H1 (cell line): Measurements from ENCODE around the gene ARRDC1. TPM values are rescaled to one million over a fixed set of nuclear protein-coding genes. Genes with fewer than 3 reads are reported as not detected.

ENCODE experiments used
- ATF2 ChIP-seq: IDR thresholded peaks from 2 replicates; pipeline ENCODE4 v1.6.1; 2012; ENCODE audit warnings: low read length, inconsistent platforms
- BRCA1 ChIP-seq: IDR thresholded peaks from 2 replicates; pipeline ENCODE4 v1.6.1; 2012; ENCODE audit warnings: low read depth, low read length, improper control_type of control experiment
- CBX8 ChIP-seq: fragments of 300-800, 300-1000 bp; sonication (generic); IDR thresholded peaks from 2 replicates; pipeline ENCODE4 v1.7.1; 2016; ENCODE audit warnings: low read depth, low read length, borderline replicate concordance
- CHD1 ChIP-seq: IDR thresholded peaks from 2 replicates; pipeline ENCODE4 v1.6.1; 2012; ENCODE audit warnings: low read depth, low read length, improper control_type of control experiment
- CREB1 ChIP-seq: IDR thresholded peaks from 2 replicates; pipeline ENCODE4 v1.6.1; 2012; ENCODE audit warnings: inconsistent platforms
- EGR1 ChIP-seq: IDR thresholded peaks from 2 replicates; pipeline ENCODE4 v1.6.1; 2011; ENCODE audit warnings: low read depth, low read length, borderline replicate concordance
- EP300 ChIP-seq, 2 experiments: IDR thresholded peaks; 1 replicate in 1 of 2; 2 replicates in 1 of 2; pipeline ENCODE4 v1.6.1; 2011 to 2012; ENCODE audit warnings: low read depth in 2 of 2, low read length in 2 of 2, mild to moderate bottlenecking in 2 of 2, borderline replicate concordance in 1 of 2, inconsistent platforms in 1 of 2, moderate library complexity in 1 of 2
- FOSL1 ChIP-seq: IDR thresholded peaks from 2 replicates; pipeline ENCODE4 v1.6.1; 2011; ENCODE audit warnings: mild to moderate bottlenecking, low read depth, low read length, moderate library complexity; ENCODE audit not compliant: insufficient read depth
- GABPA ChIP-seq: IDR thresholded peaks from 2 replicates; pipeline ENCODE4 v1.6.1; 2011; ENCODE audit warnings: mild to moderate bottlenecking, low read length, moderate library complexity, borderline replicate concordance; ENCODE audit not compliant: insufficient read depth
- HDAC6 ChIP-seq: IDR thresholded peaks from one replicate; pipeline ENCODE4 v1.7.1; 2012; ENCODE audit warnings: low read depth, mild to moderate bottlenecking, inconsistent platforms, low read length, moderate library complexity
- JUND ChIP-seq: IDR thresholded peaks from 2 replicates; pipeline ENCODE4 v1.6.1; 2011; ENCODE audit warnings: mild to moderate bottlenecking, improper control_type of control experiment, low read length
- KDM5A ChIP-seq: fragments of 200-600 bp; IDR thresholded peaks from 2 replicates; pipeline ENCODE4 v1.7.1; 2012; ENCODE audit warnings: mild to moderate bottlenecking, low read length, inconsistent platforms, mixed read lengths
- PHF8 ChIP-seq: fragments of 200-600 bp; sonication (generic); conservative IDR thresholded peaks from 2 replicates; pipeline ENCODE4 v1.7.1; 2012; ENCODE audit warnings: low read depth, mild to moderate bottlenecking, inconsistent platforms, low read length, moderate library complexity
- POU5F1 ChIP-seq: IDR thresholded peaks from 2 replicates; pipeline ENCODE4 v1.6.1; 2011; ENCODE audit warnings: low read depth, mild to moderate bottlenecking, low read length, moderate library complexity
- RAD21 ChIP-seq, 2 experiments: IDR thresholded peaks in 1 of 2; conservative IDR thresholded peaks in 1 of 2; 2 replicates each; pipeline ENCODE4 v1.6.1; 2011; ENCODE audit warnings: low read depth in 2 of 2, low read length in 2 of 2, improper control_type of control experiment in 1 of 2, inconsistent platforms in 1 of 2, mild to moderate bottlenecking in 1 of 2, moderate library complexity in 1 of 2
- RFX5 ChIP-seq: IDR thresholded peaks from 2 replicates; pipeline ENCODE4 v1.6.1; 2011; ENCODE audit warnings: low read depth, low read length, improper control_type of control experiment, borderline replicate concordance
- SIN3A ChIP-seq, 2 experiments: IDR thresholded peaks in 1 of 2; conservative IDR thresholded peaks in 1 of 2; 2 replicates each; pipeline ENCODE4 v1.6.1; 2011 to 2012; ENCODE audit warnings: low read length in 2 of 2, improper control_type of control experiment in 1 of 2, low read depth in 1 of 2, mild to moderate bottlenecking in 1 of 2
- SIX5 ChIP-seq: IDR thresholded peaks from 2 replicates; pipeline ENCODE4 v1.6.1; 2011; ENCODE audit warnings: mild to moderate bottlenecking, low read depth, low read length
- SP1 ChIP-seq: IDR thresholded peaks from 2 replicates; pipeline ENCODE4 v1.6.1; 2011; ENCODE audit warnings: low read depth, low read length
- polyA plus RNA-seq, 7 experiments: library from polyadenylated mRNA; depleted of rRNA in 3 of 7; stranded (reverse) in 5 of 7; unstranded in 2 of 7; fragments of >200 nt in 5 of 7; fragments of 200-250 nt in 2 of 7; gene quantifications; 1 replicate in 5 of 7; 2 replicates in 1 of 7; 4 replicates in 1 of 7; pipeline versions ENCODE4 v1.2.1 to v1.2.3, GENCODE V29; 2011 to 2013; ENCODE audit warnings: missing spikeins in 2 of 7, mixed read lengths in 2 of 7
- total RNA-seq: library from RNA; stranded (reverse); fragmentation: NEBNext Ultra II Directional; extraction: Animal tissue kit (Norgen Biotek cat#: 25700); gene quantifications from 2 replicates; pipeline ENCODE4 v1.2.1, GENCODE V29; 2021
- TF ChIP-seq, protein P1 (sequence below): IDR thresholded peaks from 2 replicates; pipeline ENCODE4 v1.6.1; 2012; ENCODE audit warnings: inconsistent platforms
- TF ChIP-seq, protein P2 (sequence below): IDR thresholded peaks from 2 replicates; pipeline ENCODE4 v1.6.1; 2011; ENCODE audit warnings: low read depth, mild to moderate bottlenecking, low read length; ENCODE audit not compliant: insufficient read depth

ARRDC1 gene
- total and polyA plus RNA-seq, 2 of the 8 experiments (the other 6 are each of a cell fraction or from before 2014, with no cell fraction given), result 22.0 to 58.4 TPM

- TF ChIP-seq EGR1 (no peak), FOSL1 (peak; percentile 39; the same call in 1 of the 2 replicates), JUND (peak; percentile 52), SIN3A (conservative IDR thresholded peaks at IDR 0.05 in 1 of 2, IDR thresholded peaks at IDR 0.05 in 1 of 2; ENCODE audit: low read depth in 1 of 2, low read length in 2 of 2) (peak; percentile 72 to 86; a peak in 1 of 4 replicates), RAD21 (IDR thresholded peaks at IDR 0.05 in 1 of 2, conservative IDR thresholded peaks at IDR 0.05 in 1 of 2; ENCODE audit: low read depth in 2 of 2, low read length in 2 of 2) (peak; percentile 26 to 39; a peak in 3 of 4 replicates), KDM5A (no peak), CREB1 (peak; percentile 75), GABPA (peak; percentile 97), CBX8 (no peak), HDAC6 (no peak), POU5F1 (no peak), ATF2 (no peak), PHF8 (peak; percentile 98), BRCA1 (no peak), RFX5 (no peak), CHD1 (no peak), EP300 (IDR thresholded peaks at IDR 0.05; ENCODE audit: borderline replicate concordance in 1 of 2, low read depth in 2 of 2, low read length in 2 of 2) (0 out of 3 replicates have a peak, but pooled peaks of 1 of the 2 experiments have one; percentile 37), SP1 (peak; percentile 45; the same call in 1 of the 2 replicates), SIX5 (no peak)
- TF ChIP-seq, protein P1, sequence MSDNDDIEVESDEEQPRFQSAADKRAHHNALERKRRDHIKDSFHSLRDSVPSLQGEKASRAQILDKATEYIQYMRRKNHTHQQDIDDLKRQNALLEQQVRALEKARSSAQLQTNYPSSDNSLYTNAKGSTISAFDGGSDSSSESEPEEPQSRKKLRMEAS, result peak; percentile 52; the same call in 1 of the 2 replicates
- TF ChIP-seq, protein P2, sequence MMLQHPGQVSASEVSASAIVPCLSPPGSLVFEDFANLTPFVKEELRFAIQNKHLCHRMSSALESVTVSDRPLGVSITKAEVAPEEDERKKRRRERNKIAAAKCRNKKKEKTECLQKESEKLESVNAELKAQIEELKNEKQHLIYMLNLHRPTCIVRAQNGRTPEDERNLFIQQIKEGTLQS, result 0 out of 2 replicates have a peak, but pooled peaks have one; percentile 8
Measured at GRCh38 chr9:137578518-137579258, 26.8 kb upstream of the ARRDC1 start, which contains the start of gene DPH7 (continued).
